ENCODE data around the gene PSMD6.

Gene PSMD6

DNA sequence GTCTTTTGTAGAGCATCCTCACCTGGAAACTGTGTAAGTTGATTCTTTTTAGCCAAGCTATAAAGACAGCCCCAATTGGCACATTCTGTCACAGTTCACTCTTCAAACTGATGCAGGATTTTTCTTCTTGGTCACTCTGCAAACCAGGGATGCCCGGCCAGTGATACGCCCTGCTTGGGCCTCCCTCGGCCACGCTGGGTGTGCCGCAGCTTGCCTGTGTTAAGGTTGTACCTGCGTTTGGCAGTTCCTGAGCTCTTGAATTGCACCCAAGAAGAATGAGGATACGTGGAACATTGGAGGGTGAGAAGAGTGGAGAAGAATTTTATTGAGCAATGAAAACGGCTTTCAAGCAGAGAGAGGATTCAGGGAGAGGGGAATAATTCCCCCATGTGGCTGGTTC, 49.9 kb downstream of the PSMD6 start:
- H4K8ac ChIP-seq (ENCODE audit: low read length) = no peak overlapping the region
- peaks cover 4 to 15% of the 10 kb centered on the region in 2 experiments for H3K36me3 ChIP-seq (ENCODE audit: control insufficient read depth in 1 of 2, insufficient read depth in 2 of 2, low read depth in 1 of 2, low read length in 2 of 2)
- H3K27ac ChIP-seq (ENCODE audit: low read length, poor library complexity, severe bottlenecking) = no peak overlapping the region
- no peak overlapping the region for H2AFZ ChIP-seq (ENCODE audit: low read depth, low read length)
- H2AK5ac ChIP-seq (ENCODE audit: low read length, severe bottlenecking) = peak overlapping the region; percentile 67
- 98% methylated on average over 8 of the region's 8 CpGs for WGBS
- peak overlapping the region in 1 of 2 experiments; percentile 38 for H3K4me3 ChIP-seq (ENCODE audit: insufficient read depth in 1 of 2, low read depth in 1 of 2, low read length in 2 of 2)
- peak overlapping the region in 1 of 2 experiments; percentile 7 for H3K14ac ChIP-seq (ENCODE audit: low read length in 2 of 2)
- no peak overlapping the region for H3K4me2 ChIP-seq (ENCODE audit: low read length, poor library complexity, severe bottlenecking)
- H3K4ac ChIP-seq (ENCODE audit: low read depth in 1 of 2, low read length in 2 of 2) = no peak overlapping the region
- no peak overlapping the region for H2BK12ac ChIP-seq (ENCODE audit: low read length in 2 of 2)
- H2BK5ac ChIP-seq (ENCODE audit: low read depth, low read length, poor library complexity, severe bottlenecking) = no peak overlapping the region
- peak overlapping the region in 1 of 2 experiments; percentile 14 for H3K18ac ChIP-seq (ENCODE audit: low read depth in 1 of 2, low read length in 2 of 2)
- no peak overlapping the region for H2BK120ac ChIP-seq (ENCODE audit: low read depth, low read length)
- no peak for DNase-seq
- H3K9me3 ChIP-seq (ENCODE audit: control insufficient read depth, low read length) = no peaks in the 10 kb centered on the region
- H3K23ac ChIP-seq (ENCODE audit: low read length in 2 of 2) = no peak overlapping the region
- peaks cover 29% of the 10 kb centered on the region for H3K79me1 ChIP-seq (replicated peaks; ENCODE audit: low read length, poor library complexity, severe bottlenecking)
- H2BK15ac ChIP-seq (ENCODE audit: low read depth, poor library complexity, severe bottlenecking) = no peak overlapping the region
- H4K91ac ChIP-seq (ENCODE audit: low read length) = no peak overlapping the region
- H3K27me3 ChIP-seq (ENCODE audit: control insufficient read depth in 1 of 2, insufficient read depth in 1 of 2, low read length in 2 of 2) = no peaks in the 10 kb centered on the region
- H3K4me1 ChIP-seq (ENCODE audit: control insufficient read depth, insufficient read depth, low read depth, low read length) = peaks cover 13% of the 10 kb centered on the region
- H3K9ac ChIP-seq (ENCODE audit: low read length) = no peak overlapping the region

DNA sequence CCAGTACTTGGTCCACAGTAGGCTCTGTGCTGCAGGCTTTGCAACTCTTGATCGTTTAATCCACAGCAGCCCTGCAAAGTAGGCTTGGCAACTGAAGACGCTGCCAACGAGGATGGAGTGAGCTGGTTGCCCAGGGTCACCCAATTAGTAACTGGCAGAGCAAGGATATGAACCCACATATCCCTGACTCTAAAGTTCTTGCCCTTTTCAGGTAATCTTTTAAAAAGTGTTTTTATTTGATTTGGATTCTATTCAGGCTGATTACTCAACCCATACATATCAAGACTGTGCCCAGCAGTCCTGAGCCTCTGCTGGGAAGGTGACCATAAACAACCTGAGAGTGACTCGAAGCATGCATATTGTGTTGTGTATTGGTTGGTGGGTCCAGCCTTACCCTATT, 50.3 kb downstream of the PSMD6 start:
- Histone ChIP-seq H3K36me3 (ENCODE audit: control insufficient read depth in 1 of 2, insufficient read depth in 2 of 2, low read depth in 1 of 2, low read length in 2 of 2) (peaks cover 4 to 15% of the 10 kb centered on the region in 2 experiments), H3K27ac (ENCODE audit: low read length, poor library complexity, severe bottlenecking) (peak overlapping the region; percentile 75), H2AK5ac (ENCODE audit: low read length, severe bottlenecking) (peak overlapping the region; percentile 73), H3K27me3 (ENCODE audit: control insufficient read depth in 1 of 2, insufficient read depth in 1 of 2, low read length in 2 of 2) (no peaks in the 10 kb centered on the region), H2BK12ac (ENCODE audit: low read length in 2 of 2) (peak overlapping the region in 1 of 2 experiments; percentile 35), H3K4me3 (ENCODE audit: insufficient read depth in 1 of 2, low read depth in 1 of 2, low read length in 2 of 2) (no peak overlapping the region), H3K23ac (ENCODE audit: low read length in 2 of 2) (no peak overlapping the region), H2BK15ac (ENCODE audit: low read depth, poor library complexity, severe bottlenecking) (no peak overlapping the region), H3K4me2 (ENCODE audit: low read length, poor library complexity, severe bottlenecking) (no peak overlapping the region), H3K18ac (ENCODE audit: low read depth in 1 of 2, low read length in 2 of 2) (no peak overlapping the region), H2BK120ac (ENCODE audit: low read depth, low read length) (no peak overlapping the region), H3K79me1 (replicated peaks; ENCODE audit: low read length, poor library complexity, severe bottlenecking) (peaks cover 29% of the 10 kb centered on the region), H4K8ac (ENCODE audit: low read length) (peak overlapping the region; percentile 25), H3K4ac (ENCODE audit: low read depth in 1 of 2, low read length in 2 of 2) (no peak overlapping the region), H3K9ac (ENCODE audit: low read length) (no peak overlapping the region), H3K14ac (ENCODE audit: low read length in 2 of 2) (no peak overlapping the region), H2AFZ (ENCODE audit: low read depth, low read length) (no peak overlapping the region), H4K91ac (ENCODE audit: low read length) (no peak overlapping the region), H3K4me1 (ENCODE audit: control insufficient read depth, insufficient read depth, low read depth, low read length) (peaks cover 14% of the 10 kb centered on the region), H2BK5ac (ENCODE audit: low read depth, low read length, poor library complexity, severe bottlenecking) (no peak overlapping the region), H3K9me3 (ENCODE audit: control insufficient read depth, low read length) (no peaks in the 10 kb centered on the region)
- WGBS = 84% methylated on average over 4 of the region's 4 CpGs
- no peak for DNase-seq

GRCh38 chr3:63972196-63972595, 51.1 kb downstream of the PSMD6 start:
- Histone ChIP-seq H2AK5ac (ENCODE audit: low read length, severe bottlenecking) (no peak overlapping the region), H2BK120ac (ENCODE audit: low read depth, low read length) (no peak overlapping the region), H3K27ac (ENCODE audit: low read length, poor library complexity, severe bottlenecking) (peak overlapping the region; percentile 75), H3K9ac (ENCODE audit: low read length) (no peak overlapping the region), H3K27me3 (ENCODE audit: control insufficient read depth in 1 of 2, insufficient read depth in 1 of 2, low read length in 2 of 2) (no peaks in the 10 kb centered on the region), H3K36me3 (ENCODE audit: control insufficient read depth in 1 of 2, insufficient read depth in 2 of 2, low read depth in 1 of 2, low read length in 2 of 2) (peaks cover 4 to 15% of the 10 kb centered on the region in 2 experiments), H2AFZ (ENCODE audit: low read depth, low read length) (no peak overlapping the region), H3K4me3 (ENCODE audit: insufficient read depth in 1 of 2, low read depth in 1 of 2, low read length in 2 of 2) (no peak overlapping the region), H2BK12ac (ENCODE audit: low read length in 2 of 2) (no peak overlapping the region), H3K4me1 (ENCODE audit: control insufficient read depth, insufficient read depth, low read depth, low read length) (peaks cover 17% of the 10 kb centered on the region), H3K4ac (ENCODE audit: low read depth in 1 of 2, low read length in 2 of 2) (no peak overlapping the region), H4K8ac (ENCODE audit: low read length) (no peak overlapping the region), H3K23ac (ENCODE audit: low read length in 2 of 2) (no peak overlapping the region), H2BK15ac (ENCODE audit: low read depth, poor library complexity, severe bottlenecking) (no peak overlapping the region), H2BK5ac (ENCODE audit: low read depth, low read length, poor library complexity, severe bottlenecking) (no peak overlapping the region), H4K91ac (ENCODE audit: low read length) (no peak overlapping the region), H3K14ac (ENCODE audit: low read length in 2 of 2) (no peak overlapping the region), H3K79me1 (replicated peaks; ENCODE audit: low read length, poor library complexity, severe bottlenecking) (peaks cover 27% of the 10 kb centered on the region), H3K9me3 (ENCODE audit: control insufficient read depth, low read length) (no peaks in the 10 kb centered on the region), H3K18ac (ENCODE audit: low read depth in 1 of 2, low read length in 2 of 2) (no peak overlapping the region), H3K4me2 (ENCODE audit: low read length, poor library complexity, severe bottlenecking) (no peak overlapping the region)
- DNase-seq = peak; percentile 59
- WGBS = 0% methylated on average over 1 of the region's 2 CpGs

DNA sequence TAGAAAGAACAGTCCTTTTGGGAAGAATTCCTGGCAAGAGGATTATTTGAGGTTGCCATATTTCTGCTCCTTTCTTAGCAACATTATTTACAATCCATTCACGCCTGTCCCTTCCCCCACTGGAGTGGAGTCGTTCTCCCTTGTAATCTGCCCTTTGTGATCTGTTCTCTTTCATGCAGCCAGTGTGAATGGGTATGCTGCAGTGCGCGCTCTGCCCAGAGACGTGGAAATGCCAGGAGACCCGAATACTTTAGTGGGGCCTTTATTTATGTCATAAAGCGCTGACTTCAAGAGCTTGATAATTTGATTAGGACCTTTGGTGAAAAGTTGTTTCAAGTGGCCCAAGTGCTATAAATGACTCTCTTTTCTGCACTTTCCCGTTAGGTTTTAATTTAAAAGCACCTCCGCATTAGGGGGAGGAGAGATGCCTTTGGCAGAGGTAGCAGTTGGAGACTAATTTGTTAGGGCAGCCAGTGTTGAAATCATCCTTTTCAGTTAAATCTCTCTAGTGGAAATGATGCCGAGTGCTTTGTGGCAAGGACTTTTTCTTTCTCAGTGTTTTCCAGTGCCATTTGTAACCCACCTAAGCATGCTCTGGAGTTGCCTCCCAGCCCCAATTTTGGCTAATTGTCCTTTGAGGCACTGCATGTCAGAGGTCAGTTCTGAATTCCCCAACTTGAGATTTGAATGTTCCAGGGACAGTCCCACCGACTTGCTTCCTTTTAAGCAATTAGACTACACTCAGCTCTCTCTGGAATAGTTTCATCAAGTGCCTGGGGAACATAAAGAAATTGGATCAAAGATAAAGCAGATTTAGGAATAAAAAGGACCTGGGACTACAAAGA, 52.4 kb downstream of the PSMD6 start:
- no peak overlapping the region for H2AFZ ChIP-seq (ENCODE audit: low read depth, low read length)
- H3K79me1 ChIP-seq (replicated peaks; ENCODE audit: low read length, poor library complexity, severe bottlenecking) = peaks cover 27% of the 10 kb centered on the region
- H2BK15ac ChIP-seq (ENCODE audit: low read depth, poor library complexity, severe bottlenecking) = no peak overlapping the region
- H4K91ac ChIP-seq (ENCODE audit: low read length) = no peak overlapping the region
- no peak overlapping the region for H4K8ac ChIP-seq (ENCODE audit: low read length)
- H3K23ac ChIP-seq (ENCODE audit: low read length in 2 of 2) = no peak overlapping the region
- 19% methylated on average over 10 of the region's 11 CpGs for WGBS
- H3K4ac ChIP-seq (ENCODE audit: low read depth in 1 of 2, low read length in 2 of 2) = no peak overlapping the region
- H3K4me2 ChIP-seq (ENCODE audit: low read length, poor library complexity, severe bottlenecking) = no peak overlapping the region
- H2AK5ac ChIP-seq (ENCODE audit: low read length, severe bottlenecking) = peak overlapping the region; percentile 78
- H2BK120ac ChIP-seq (ENCODE audit: low read depth, low read length) = no peak overlapping the region
- H3K27me3 ChIP-seq (ENCODE audit: control insufficient read depth in 1 of 2, insufficient read depth in 1 of 2, low read length in 2 of 2) = no peaks in the 10 kb centered on the region
- peak overlapping the region; percentile 61 for H3K9ac ChIP-seq (ENCODE audit: low read length)
- peak; percentile 39 for DNase-seq
- H3K4me1 ChIP-seq (ENCODE audit: control insufficient read depth, insufficient read depth, low read depth, low read length) = peaks cover 18% of the 10 kb centered on the region
- peak overlapping the region in 1 of 2 experiments; percentile 61 for H3K4me3 ChIP-seq (ENCODE audit: insufficient read depth in 1 of 2, low read depth in 1 of 2, low read length in 2 of 2)
- peak overlapping the region in 1 of 2 experiments; percentile 56 for H2BK12ac ChIP-seq (ENCODE audit: low read length in 2 of 2)
- no peaks in the 10 kb centered on the region for H3K9me3 ChIP-seq (ENCODE audit: control insufficient read depth, low read length)
- H3K14ac ChIP-seq (ENCODE audit: low read length in 2 of 2) = no peak overlapping the region
- peaks cover 4 to 15% of the 10 kb centered on the region in 2 experiments for H3K36me3 ChIP-seq (ENCODE audit: control insufficient read depth in 1 of 2, insufficient read depth in 2 of 2, low read depth in 1 of 2, low read length in 2 of 2)
- H3K27ac ChIP-seq (ENCODE audit: low read length, poor library complexity, severe bottlenecking) = peak overlapping the region; percentile 15
- peak overlapping the region; percentile 76 for H2BK5ac ChIP-seq (ENCODE audit: low read depth, low read length, poor library complexity, severe bottlenecking)
- peak overlapping the region in 1 of 2 experiments; percentile 29 for H3K18ac ChIP-seq (ENCODE audit: low read depth in 1 of 2, low read length in 2 of 2)

All from mesenchymal stem cell (in vitro differentiated cells and primary cell).